DOHH2 (cell line): Measurements from ENCODE around the gene EGF.

ENCODE experiments used
- H3F3A ChIP-seq: fragments of 200-600 bp; sonication (generic), shearing (Covaris generic); 2 replicates; pipeline ENCODE4 v1.6.0; 2016; ENCODE audit warnings: antibody characterized with exemption, mild to moderate bottlenecking; ENCODE audit not compliant: control insufficient read depth, insufficient read depth
- H3K27ac ChIP-seq: fragments of 200-600 bp; sonication (generic); 2 replicates; pipeline ENCODE4 v1.5.1; 2014; ENCODE audit warnings: low read depth, mild to moderate bottlenecking, low read length, moderate library complexity
- H3K27me3 ChIP-seq: fragments of 200-600 bp; sonication (generic); 2 replicates; pipeline ENCODE4 v1.6.1; 2014; ENCODE audit warnings: mild to moderate bottlenecking, low read length, mixed read lengths; ENCODE audit not compliant: control insufficient read depth
- H3K36me3 ChIP-seq: fragments of 200-600 bp; sonication (generic); 2 replicates; pipeline ENCODE4 v1.6.1; 2014; ENCODE audit warnings: mild to moderate bottlenecking, low read length, moderate library complexity, mixed read lengths; ENCODE audit not compliant: control insufficient read depth
- H3K4me1 ChIP-seq: fragments of 200-600 bp; sonication (generic); 2 replicates; pipeline ENCODE4 v1.6.1; 2014; ENCODE audit warnings: mild to moderate bottlenecking, low read length, mixed read lengths; ENCODE audit not compliant: control insufficient read depth
- H3K4me2 ChIP-seq: fragments of 200-600 bp; sonication (generic); 2 replicates; pipeline ENCODE4 v1.6.0; 2014; ENCODE audit warnings: mild to moderate bottlenecking, low read length, moderate library complexity
- H3K4me3 ChIP-seq: fragments of 200-600 bp; sonication (generic); 2 replicates; pipeline ENCODE4 v1.5.1; 2014; ENCODE audit warnings: mild to moderate bottlenecking, low read length, mixed read lengths
- H3K79me2 ChIP-seq: fragments of 200-600 bp; sonication (generic); 2 replicates; pipeline ENCODE4 v1.6.1; 2014; ENCODE audit warnings: mild to moderate bottlenecking, low read length, mixed read lengths; ENCODE audit not compliant: control insufficient read depth
- H3K9me2 ChIP-seq: fragments of 200-600 bp; sonication (generic); replicated peaks from 2 replicates; pipeline ENCODE4 v1.6.1; 2014; ENCODE audit warnings: mild to moderate bottlenecking, low read length, mixed read lengths; ENCODE audit not compliant: control insufficient read depth
- H3K9me3 ChIP-seq: fragments of 200-600 bp; sonication (generic); 2 replicates; pipeline ENCODE4 v1.6.1; 2014; ENCODE audit warnings: antibody characterized with exemption, low read length, mixed read lengths; ENCODE audit not compliant: control insufficient read depth, insufficient read depth
- H4K20me1 ChIP-seq: fragments of 200-600 bp; sonication (generic); 2 replicates; pipeline ENCODE4 v1.6.0; 2014; ENCODE audit warnings: low read depth, mild to moderate bottlenecking, antibody characterized with exemption, low read length, moderate library complexity; ENCODE audit not compliant: control insufficient read depth, insufficient read depth
- EZH2phosphoT487 ChIP-seq: fragments of 200-600 bp; sonication (generic); IDR thresholded peaks from 2 replicates; pipeline ENCODE4 v1.6.1; 2017; ENCODE audit warnings: borderline replicate concordance, mild to moderate bottlenecking, antibody characterized with exemption, low read length, moderate library complexity, mixed read lengths
- TF ChIP-seq, protein P1 (sequence below): fragments of 200-600 bp; sonication (generic); IDR thresholded peaks from one replicate; pipeline ENCODE4 v1.5.1; 2014; ENCODE audit warnings: antibody characterized with exemption, mild to moderate bottlenecking, low read depth, low read length; ENCODE audit not compliant: poor library complexity, severe bottlenecking

EGF gene

DNA sequence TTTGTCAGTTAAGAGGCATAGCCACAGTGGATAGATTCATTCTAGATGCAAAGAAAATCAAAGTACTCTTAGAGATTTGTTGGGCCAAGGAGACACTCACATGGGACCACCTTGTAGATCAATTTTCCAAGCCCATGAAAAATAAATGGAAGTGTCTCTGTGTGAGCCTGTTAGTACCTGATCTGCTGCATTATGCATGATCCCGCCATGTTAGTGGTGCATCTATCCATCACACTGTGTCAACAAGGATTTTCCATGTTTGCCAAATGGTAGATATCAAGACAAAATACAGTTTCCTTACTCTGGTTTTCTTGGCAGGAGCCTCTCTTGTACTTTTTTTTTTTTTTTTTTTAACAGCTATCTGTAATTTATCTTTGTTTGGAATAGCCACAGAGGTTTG, 112.4 kb downstream of the EGF start:
- Histone ChIP-seq H3K4me1 (no peaks in the 10 kb centered on the region), H3F3A (no peaks in the 10 kb centered on the region), H3K9me3 (no peaks in the 10 kb centered on the region), H3K27ac (no peak overlapping the region), H3K9me2 (no peaks in the 10 kb centered on the region), H3K79me2 (no peaks in the 10 kb centered on the region), H3K4me2 (no peak overlapping the region), H3K4me3 (no peak overlapping the region), H3K27me3 (no peaks in the 10 kb centered on the region; the same call in 1 of the 2 replicates), H3K36me3 (no peaks in the 10 kb centered on the region), H4K20me1 (no peaks in the 10 kb centered on the region)
- TF ChIP-seq, protein P1, sequence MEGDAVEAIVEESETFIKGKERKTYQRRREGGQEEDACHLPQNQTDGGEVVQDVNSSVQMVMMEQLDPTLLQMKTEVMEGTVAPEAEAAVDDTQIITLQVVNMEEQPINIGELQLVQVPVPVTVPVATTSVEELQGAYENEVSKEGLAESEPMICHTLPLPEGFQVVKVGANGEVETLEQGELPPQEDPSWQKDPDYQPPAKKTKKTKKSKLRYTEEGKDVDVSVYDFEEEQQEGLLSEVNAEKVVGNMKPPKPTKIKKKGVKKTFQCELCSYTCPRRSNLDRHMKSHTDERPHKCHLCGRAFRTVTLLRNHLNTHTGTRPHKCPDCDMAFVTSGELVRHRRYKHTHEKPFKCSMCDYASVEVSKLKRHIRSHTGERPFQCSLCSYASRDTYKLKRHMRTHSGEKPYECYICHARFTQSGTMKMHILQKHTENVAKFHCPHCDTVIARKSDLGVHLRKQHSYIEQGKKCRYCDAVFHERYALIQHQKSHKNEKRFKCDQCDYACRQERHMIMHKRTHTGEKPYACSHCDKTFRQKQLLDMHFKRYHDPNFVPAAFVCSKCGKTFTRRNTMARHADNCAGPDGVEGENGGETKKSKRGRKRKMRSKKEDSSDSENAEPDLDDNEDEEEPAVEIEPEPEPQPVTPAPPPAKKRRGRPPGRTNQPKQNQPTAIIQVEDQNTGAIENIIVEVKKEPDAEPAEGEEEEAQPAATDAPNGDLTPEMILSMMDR: no peak
- TF ChIP-seq EZH2phosphoT487: no peak

DNA sequence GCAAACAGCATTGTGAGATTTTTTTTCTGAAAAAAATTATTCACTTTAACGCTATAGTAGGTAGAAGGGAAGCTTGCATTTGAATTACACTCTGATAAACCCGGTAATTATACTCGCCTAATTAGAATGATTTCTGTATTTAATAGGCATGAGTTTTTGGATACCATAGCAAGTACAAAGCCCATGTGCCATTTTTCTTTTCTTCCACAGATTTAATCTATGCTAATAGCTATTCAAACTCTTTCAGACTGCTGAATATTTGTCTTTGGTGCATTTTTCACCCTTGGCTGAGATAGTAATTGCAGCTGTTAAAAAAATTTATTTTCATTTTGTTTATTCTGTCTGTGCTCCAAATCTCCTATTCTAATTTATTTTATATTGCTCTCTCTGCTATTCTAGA, 113.0 kb downstream of the EGF start:
- H3K9me2 ChIP-seq: no peaks in the 10 kb centered on the region
- H4K20me1 ChIP-seq: no peaks in the 10 kb centered on the region
- H3K9me3 ChIP-seq: peaks cover 2% of the 10 kb centered on the region; the same call in 1 of the 2 replicates
- H3K4me3 ChIP-seq: no peak overlapping the region
- H3K79me2 ChIP-seq: no peaks in the 10 kb centered on the region
- TF ChIP-seq EZH2phosphoT487: no peak
- H3K27me3 ChIP-seq: no peaks in the 10 kb centered on the region
- H3K27ac ChIP-seq: no peak overlapping the region
- no peaks in the 10 kb centered on the region for H3K4me1 ChIP-seq
- H3K36me3 ChIP-seq: no peaks in the 10 kb centered on the region
- H3K4me2 ChIP-seq: no peak overlapping the region
- no peaks in the 10 kb centered on the region for H3F3A ChIP-seq

GRCh38 chr4:110032603-110033002, 119.9 kb downstream of the EGF start:
- Histone ChIP-seq H3K4me2 (no peak overlapping the region), H3K27ac (no peak overlapping the region), H3K4me1 (peaks cover 5% of the 10 kb centered on the region)

DNA sequence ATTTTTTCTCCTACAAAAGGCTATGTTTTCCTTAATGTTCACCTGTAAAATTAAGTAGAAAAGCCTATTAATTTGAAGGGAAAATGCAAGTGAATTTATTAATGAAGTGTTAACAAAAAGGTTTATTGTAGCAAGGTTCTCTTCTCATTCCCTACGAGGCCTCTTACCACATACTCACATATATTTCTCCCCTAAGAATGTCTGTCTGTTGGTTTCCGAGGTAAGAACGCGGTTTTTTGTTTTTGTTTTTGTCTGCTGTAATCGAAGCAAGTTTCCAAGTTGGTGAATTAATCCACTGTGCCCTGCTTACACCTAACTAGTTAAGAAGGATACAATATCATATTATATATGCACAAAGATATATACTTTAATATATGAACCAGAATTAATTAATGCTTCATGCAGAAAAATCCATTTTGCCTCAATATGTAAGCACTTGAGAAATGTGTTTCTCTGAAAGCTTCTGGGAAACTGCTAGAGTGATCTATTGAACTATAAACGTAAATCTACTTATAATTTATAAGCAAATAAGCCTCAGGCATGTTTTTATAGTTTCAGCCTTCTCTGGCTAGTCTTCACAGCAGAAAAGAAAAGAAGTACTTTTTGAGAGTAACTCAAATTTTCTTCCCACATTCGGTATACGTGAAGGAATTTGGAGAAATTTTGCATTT, 120.8 kb downstream of the EGF start:
- Histone ChIP-seq H3K4me3 (no peak overlapping the region), H3K79me2 (no peaks in the 10 kb centered on the region), H3K9me2 (no peaks in the 10 kb centered on the region), H3K4me2 (no peak overlapping the region), H3F3A (no peaks in the 10 kb centered on the region), H3K36me3 (no peaks in the 10 kb centered on the region), H4K20me1 (no peaks in the 10 kb centered on the region), H3K27ac (no peak overlapping the region), H3K27me3 (no peaks in the 10 kb centered on the region; the same call in 1 of the 2 replicates), H3K9me3 (peaks cover 3% of the 10 kb centered on the region; the same call in 1 of the 2 replicates), H3K4me1 (peaks cover 5% of the 10 kb centered on the region)
- TF ChIP-seq EZH2phosphoT487: no peak
- TF ChIP-seq, protein P1: no peak

More at GRCh38 chr4:110032603-110033002, 119.9 kb downstream of the EGF start:
- Histone ChIP-seq H4K20me1 (no peaks in the 10 kb centered on the region), H3K9me3 (peaks cover 3% of the 10 kb centered on the region; the same call in 1 of the 2 replicates), H3K36me3 (no peaks in the 10 kb centered on the region), H3F3A (no peaks in the 10 kb centered on the region), H3K9me2 (no peaks in the 10 kb centered on the region), H3K79me2 (no peaks in the 10 kb centered on the region), H3K27me3 (no peaks in the 10 kb centered on the region; the same call in 1 of the 2 replicates), H3K4me3 (no peak overlapping the region)
- TF ChIP-seq, protein P1: no peak
- TF ChIP-seq EZH2phosphoT487: no peak
